HCT116 (cell line): ENCODE data around the gene CACNA1C. TPM values are rescaled to one million over a fixed set of nuclear protein-coding genes. Genes with fewer than 3 reads are reported as not detected.

ENCODE experiments used
- ATAC-seq: fragments of 200-7000 bp; cut with Tn5 transposase; 2 replicates; pipeline ENCODE4 v1.9.1; 2020; ENCODE audit warnings: mild to moderate bottlenecking, moderate library complexity
- BruUV-seq: library from RNA; stranded (reverse); fragments of 400-500 nt; replicated peaks from 2 replicates; lab custom pipeline; 2021; lab: Mats Ljungman, UMichigan
- CTCF ChIA-PET: fragments of 300-600 bp; sonication (Branson Sonifier 250); formaldehyde crosslinking; loops from one replicate; lab custom pipeline; 2021; ENCODE audit warnings: antibody characterized with exemption; lab: Charles Lee
- POLR2A ChIA-PET: fragments of 300-600, 350-600 bp; sonication (Branson Sonifier 250); formaldehyde crosslinking; loops from one replicate; lab custom pipeline; 2021; ENCODE audit warnings: antibody characterized with exemption; lab: Charles Lee
- RAD21 ChIA-PET, 2 experiments: fragments of 300-600 bp; sonication (Branson Sonifier 250); formaldehyde crosslinking; loops; one replicate each; lab custom pipeline; 2023; ENCODE audit warnings: low total read pairs in 2 of 2; ENCODE audit not compliant: uncharacterized antibody in 2 of 2, unreplicated experiment in 2 of 2, low non-redundant PET in 1 of 2; lab: Charles Lee
- DNase-seq: peaks from one replicate; pipeline ENCODE4 v3.0.0-alpha.2; 2010; ENCODE audit warnings: low read depth, low spot score
- H2AFZ ChIP-seq: fragments of 200-600 bp; shearing (Covaris generic), sonication (generic); 2 replicates; pipeline ENCODE4 v1.6.1; 2017; ENCODE audit warnings: low read depth, mixed run types, mixed read lengths, antibody characterized with exemption, low read length; ENCODE audit not compliant: poor library complexity, severe bottlenecking
- H3K27ac ChIP-seq: 2 replicates; pipeline ENCODE4 v1.5.1; 2012; ENCODE audit warnings: low read depth, low read length
- H3K27me3 ChIP-seq: fragments of 200-600 bp; sonication (generic); 2 replicates; pipeline ENCODE4 v1.6.1; 2016; ENCODE audit warnings: mixed run types, low read length, mixed read lengths; ENCODE audit not compliant: insufficient read depth
- H3K36me3 ChIP-seq, 2 experiments: fragments of 200-500 bp in 1 of 2; fragments of 200-600 bp in 1 of 2; sonication (Bioruptor generic) in 1 of 2; sonication (generic) in 1 of 2; 2 replicates each; pipeline versions ENCODE4 v1.5.1 to v1.6.1; 2014 to 2016; ENCODE audit warnings: low read length in 2 of 2, inconsistent platforms in 1 of 2, mixed read lengths in 1 of 2, mixed run types in 1 of 2; ENCODE audit not compliant: insufficient read depth in 2 of 2, control insufficient read depth in 1 of 2
- H3K4me1 ChIP-seq, 2 experiments: fragments of 200-600 bp in 1 of 2; sonication (generic) in 1 of 2; 2 replicates each; pipeline versions ENCODE4 v1.5.1 to v1.6.1; 2012 to 2017; ENCODE audit warnings: low read length in 2 of 2, inconsistent platforms in 1 of 2, mild to moderate bottlenecking in 1 of 2, mixed read lengths in 1 of 2, mixed run types in 1 of 2, moderate library complexity in 1 of 2; ENCODE audit not compliant: insufficient read depth in 2 of 2, control insufficient read depth in 1 of 2
- H3K4me2 ChIP-seq: fragments of 200-600 bp; sonication (generic); 2 replicates; pipeline ENCODE4 v1.6.1; 2017; ENCODE audit warnings: mixed run types, low read length, mixed read lengths
- H3K4me3 ChIP-seq, 2 experiments: fragments of 200-600 bp in 1 of 2; sonication (generic) in 1 of 2; replicated peaks in 1 of 2; 2 replicates each; pipeline ENCODE4 v1.5.1; 2011 to 2016; ENCODE audit warnings: low read length in 2 of 2, control low read depth in 1 of 2, low read depth in 1 of 2, mild to moderate bottlenecking in 1 of 2, mixed read lengths in 1 of 2, mixed run types in 1 of 2
- H3K79me2 ChIP-seq: fragments of 200-600 bp; sonication (generic); 2 replicates; pipeline ENCODE4 v1.6.1; 2017; ENCODE audit warnings: mild to moderate bottlenecking, mixed run types, low read length, moderate library complexity, mixed read lengths; ENCODE audit not compliant: insufficient read depth
- H3K9ac ChIP-seq: fragments of 200-600 bp; sonication (generic); 2 replicates; pipeline ENCODE4 v1.6.1; 2016; ENCODE audit warnings: low read length, mixed read lengths
- H3K9me2 ChIP-seq: fragments of 200-600 bp; sonication (generic), shearing (Covaris generic); 2 replicates; pipeline ENCODE4 v1.6.1; 2017; ENCODE audit warnings: mixed run types, mild to moderate bottlenecking, moderate library complexity; ENCODE audit not compliant: insufficient read depth
- H3K9me3 ChIP-seq, 2 experiments: fragments of 200-500 bp in 1 of 2; fragments of 200-600 bp in 1 of 2; sonication (Bioruptor generic) in 1 of 2; sonication (generic) in 1 of 2; 2 replicates each; pipeline ENCODE4 v1.6.1; 2014 to 2017; ENCODE audit warnings: low read length in 2 of 2, mixed read lengths in 2 of 2, inconsistent platforms in 1 of 2, low read depth in 1 of 2, mild to moderate bottlenecking in 1 of 2, mixed run types in 1 of 2, moderate library complexity in 1 of 2; ENCODE audit not compliant: control insufficient read depth in 1 of 2, insufficient read depth in 1 of 2
- H4K20me1 ChIP-seq: fragments of 200-600 bp; sonication (generic), shearing (Covaris generic); 2 replicates; pipeline ENCODE4 v1.6.1; 2017; ENCODE audit warnings: mixed run types, mild to moderate bottlenecking, moderate library complexity; ENCODE audit not compliant: insufficient read depth
- CBX3 ChIP-seq: IDR thresholded peaks from 2 replicates; pipeline ENCODE4 v1.6.1; 2012; ENCODE audit warnings: low read depth
- CEBPB ChIP-seq: IDR thresholded peaks from 2 replicates; pipeline ENCODE4 v1.6.1; 2012; ENCODE audit warnings: low read depth
- EGR1 ChIP-seq: IDR thresholded peaks from 2 replicates; pipeline ENCODE4 v1.6.1; 2012; ENCODE audit warnings: low read depth
- EZH2 ChIP-seq: fragments of 200-600 bp; sonication (generic); IDR thresholded peaks from 2 replicates; pipeline ENCODE4 v1.6.1; 2017; ENCODE audit warnings: antibody characterized with exemption, mixed run types
- JUND ChIP-seq: IDR thresholded peaks from 2 replicates; pipeline ENCODE4 v1.6.1; 2012
- POLR2A ChIP-seq: IDR thresholded peaks from 2 replicates; pipeline ENCODE4 v1.7.0; 2011; ENCODE audit warnings: borderline replicate concordance; ENCODE audit not compliant: insufficient read depth, insufficient read length; ENCODE audit errors: extremely low read depth
- RAD21 ChIP-seq: IDR thresholded peaks from 2 replicates; pipeline ENCODE4 v1.6.1; 2012; ENCODE audit warnings: low read depth, mild to moderate bottlenecking
- TCF7L2 ChIP-seq: IDR thresholded peaks from 2 replicates; pipeline ENCODE4 v1.7.0; 2011; ENCODE audit warnings: borderline replicate concordance, inconsistent platforms; ENCODE audit not compliant: insufficient read depth, insufficient read length; ENCODE audit errors: extremely low read depth
- ZBTB33 ChIP-seq: IDR thresholded peaks from 2 replicates; pipeline ENCODE4 v1.6.1; 2011; ENCODE audit warnings: mild to moderate bottlenecking, low read length, moderate library complexity; ENCODE audit not compliant: insufficient replicate concordance; ENCODE audit errors: extremely low read depth
- ZNF274 ChIP-seq: fragments of 200-500 bp; sonication (Bioruptor generic); IDR thresholded peaks from 2 replicates; pipeline ENCODE4 v1.6.1; 2014; ENCODE audit warnings: mild to moderate bottlenecking, low read depth, low read length, inconsistent platforms
- intact Hi-C: fragments of 100-400 bp; cut with micrococcal nuclease; formaldehyde crosslinking; loops from 2 replicates; pipeline ENCODE4 v1.10.0; 2022
- total RNA-seq: library from RNA; stranded (reverse); gene quantifications from one replicate; pipeline ENCODE4 v1.2.1, GENCODE V29; 2021; ENCODE audit not compliant: unreplicated experiment
- TF ChIP-seq, protein P1 (sequence below): IDR thresholded peaks from 2 replicates; pipeline ENCODE4 v1.6.1; 2012; ENCODE audit warnings: low read depth
- TF ChIP-seq, protein P2 (sequence below): IDR thresholded peaks from 2 replicates; pipeline ENCODE4 v1.6.1; 2012
- TF ChIP-seq, protein P3 (sequence below): IDR thresholded peaks from 2 replicates; pipeline ENCODE4 v1.6.1; 2012
- TF ChIP-seq, protein P4 (sequence below), 3 experiments: fragments of 200-600 bp in 1 of 3; sonication (generic) in 1 of 3; IDR thresholded peaks in 2 of 3; conservative IDR thresholded peaks in 1 of 3; 2 replicates each; pipeline ENCODE4 v1.5.1; 2012 to 2017; ENCODE audit warnings: low read depth in 2 of 3, low read length in 2 of 3, antibody characterized with exemption in 1 of 3, borderline replicate concordance in 1 of 3, control low read depth in 1 of 3, mild to moderate bottlenecking in 1 of 3, mixed read lengths in 1 of 3, mixed run types in 1 of 3, moderate library complexity in 1 of 3; ENCODE audit not compliant: insufficient read depth in 1 of 3

CACNA1C gene
- total RNA-seq, 1 experiment from 2014 or later = 0.05 TPM

DNA sequence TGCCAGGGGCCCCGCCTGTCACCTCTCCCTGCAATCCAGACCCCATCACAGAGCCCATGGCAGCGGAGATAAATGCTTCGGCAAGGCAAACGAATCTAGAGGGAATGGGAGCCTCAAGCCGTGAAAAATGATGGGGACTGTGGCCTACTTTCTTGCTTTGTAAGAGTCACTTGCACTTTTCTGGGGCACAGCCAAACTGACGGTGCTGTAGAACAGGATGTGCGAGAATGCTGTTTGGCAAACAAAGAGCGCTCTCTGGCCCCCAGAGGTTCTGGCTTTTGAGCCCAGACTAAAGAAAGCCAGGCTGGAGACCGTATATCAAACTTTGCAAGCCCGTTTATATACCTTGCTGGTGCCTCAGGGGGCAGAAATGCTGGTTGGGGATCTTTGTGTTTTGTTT lies 108.7 kb downstream of the CACNA1C start:
- DNase-seq = no peak
- H3K9me3 ChIP-seq = no peaks in the 10 kb centered on the region
- no peaks in the 10 kb centered on the region for H3K79me2 ChIP-seq
- H4K20me1 ChIP-seq = no peaks in the 10 kb centered on the region
- ATAC-seq = no peak
- TF ChIP-seq RAD21 (no peak), JUND (no peak), TCF7L2 (no peak), EZH2 (no peak), ZNF274 (no peak), ZBTB33 (no peak), CBX3 (no peak), POLR2A (no peak), EGR1 (no peak), CEBPB (no peak)
- TF ChIP-seq, protein P1, sequence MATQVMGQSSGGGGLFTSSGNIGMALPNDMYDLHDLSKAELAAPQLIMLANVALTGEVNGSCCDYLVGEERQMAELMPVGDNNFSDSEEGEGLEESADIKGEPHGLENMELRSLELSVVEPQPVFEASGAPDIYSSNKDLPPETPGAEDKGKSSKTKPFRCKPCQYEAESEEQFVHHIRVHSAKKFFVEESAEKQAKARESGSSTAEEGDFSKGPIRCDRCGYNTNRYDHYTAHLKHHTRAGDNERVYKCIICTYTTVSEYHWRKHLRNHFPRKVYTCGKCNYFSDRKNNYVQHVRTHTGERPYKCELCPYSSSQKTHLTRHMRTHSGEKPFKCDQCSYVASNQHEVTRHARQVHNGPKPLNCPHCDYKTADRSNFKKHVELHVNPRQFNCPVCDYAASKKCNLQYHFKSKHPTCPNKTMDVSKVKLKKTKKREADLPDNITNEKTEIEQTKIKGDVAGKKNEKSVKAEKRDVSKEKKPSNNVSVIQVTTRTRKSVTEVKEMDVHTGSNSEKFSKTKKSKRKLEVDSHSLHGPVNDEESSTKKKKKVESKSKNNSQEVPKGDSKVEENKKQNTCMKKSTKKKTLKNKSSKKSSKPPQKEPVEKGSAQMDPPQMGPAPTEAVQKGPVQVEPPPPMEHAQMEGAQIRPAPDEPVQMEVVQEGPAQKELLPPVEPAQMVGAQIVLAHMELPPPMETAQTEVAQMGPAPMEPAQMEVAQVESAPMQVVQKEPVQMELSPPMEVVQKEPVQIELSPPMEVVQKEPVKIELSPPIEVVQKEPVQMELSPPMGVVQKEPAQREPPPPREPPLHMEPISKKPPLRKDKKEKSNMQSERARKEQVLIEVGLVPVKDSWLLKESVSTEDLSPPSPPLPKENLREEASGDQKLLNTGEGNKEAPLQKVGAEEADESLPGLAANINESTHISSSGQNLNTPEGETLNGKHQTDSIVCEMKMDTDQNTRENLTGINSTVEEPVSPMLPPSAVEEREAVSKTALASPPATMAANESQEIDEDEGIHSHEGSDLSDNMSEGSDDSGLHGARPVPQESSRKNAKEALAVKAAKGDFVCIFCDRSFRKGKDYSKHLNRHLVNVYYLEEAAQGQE = no peak
- TF ChIP-seq, protein P2, sequence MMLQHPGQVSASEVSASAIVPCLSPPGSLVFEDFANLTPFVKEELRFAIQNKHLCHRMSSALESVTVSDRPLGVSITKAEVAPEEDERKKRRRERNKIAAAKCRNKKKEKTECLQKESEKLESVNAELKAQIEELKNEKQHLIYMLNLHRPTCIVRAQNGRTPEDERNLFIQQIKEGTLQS = no peak
- TF ChIP-seq, protein P3, sequence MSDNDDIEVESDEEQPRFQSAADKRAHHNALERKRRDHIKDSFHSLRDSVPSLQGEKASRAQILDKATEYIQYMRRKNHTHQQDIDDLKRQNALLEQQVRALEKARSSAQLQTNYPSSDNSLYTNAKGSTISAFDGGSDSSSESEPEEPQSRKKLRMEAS = no peak
- TF ChIP-seq, protein P4, sequence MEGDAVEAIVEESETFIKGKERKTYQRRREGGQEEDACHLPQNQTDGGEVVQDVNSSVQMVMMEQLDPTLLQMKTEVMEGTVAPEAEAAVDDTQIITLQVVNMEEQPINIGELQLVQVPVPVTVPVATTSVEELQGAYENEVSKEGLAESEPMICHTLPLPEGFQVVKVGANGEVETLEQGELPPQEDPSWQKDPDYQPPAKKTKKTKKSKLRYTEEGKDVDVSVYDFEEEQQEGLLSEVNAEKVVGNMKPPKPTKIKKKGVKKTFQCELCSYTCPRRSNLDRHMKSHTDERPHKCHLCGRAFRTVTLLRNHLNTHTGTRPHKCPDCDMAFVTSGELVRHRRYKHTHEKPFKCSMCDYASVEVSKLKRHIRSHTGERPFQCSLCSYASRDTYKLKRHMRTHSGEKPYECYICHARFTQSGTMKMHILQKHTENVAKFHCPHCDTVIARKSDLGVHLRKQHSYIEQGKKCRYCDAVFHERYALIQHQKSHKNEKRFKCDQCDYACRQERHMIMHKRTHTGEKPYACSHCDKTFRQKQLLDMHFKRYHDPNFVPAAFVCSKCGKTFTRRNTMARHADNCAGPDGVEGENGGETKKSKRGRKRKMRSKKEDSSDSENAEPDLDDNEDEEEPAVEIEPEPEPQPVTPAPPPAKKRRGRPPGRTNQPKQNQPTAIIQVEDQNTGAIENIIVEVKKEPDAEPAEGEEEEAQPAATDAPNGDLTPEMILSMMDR (IDR thresholded peaks at IDR 0.05 in 2 of 3, conservative IDR thresholded peaks at IDR 0.05 in 1 of 3; ENCODE audit: borderline replicate concordance in 1 of 3, insufficient read depth in 1 of 3, low read depth in 2 of 3, low read length in 2 of 3) = no peak
- no TSS peak for BruUV-seq
- no peak overlapping the region for H2AFZ ChIP-seq
- ChIA-PET CTCF (no interaction called here), RAD21 (no interaction called here), POLR2A (no interaction called here)
- no peaks in the 10 kb centered on the region for H3K36me3 ChIP-seq
- no peak overlapping the region for H3K4me3 ChIP-seq
- H3K27me3 ChIP-seq = peaks cover 11% of the 10 kb centered on the region; the same call in 1 of the 2 replicates
- H3K9me2 ChIP-seq = no peaks in the 10 kb centered on the region
- no peak overlapping the region for H3K9ac ChIP-seq
- intact Hi-C loops = no loop called here
- H3K27ac ChIP-seq = no peak overlapping the region
- H3K4me1 ChIP-seq = no peaks in the 10 kb centered on the region
- no peak overlapping the region for H3K4me2 ChIP-seq
